Camera-type eye (tissue), 1 donor: ENCODE measurements around the gene PSMC3. TPM values are rescaled to one million over a fixed set of nuclear protein-coding genes. Genes with fewer than 3 reads are reported as not detected.

Experiments used
- total RNA-seq: library from RNA; depleted of rRNA; stranded (reverse); fragments of >200 nt; gene quantifications from one replicate; pipeline ENCODE4 v1.2.3, GENCODE V29; 2014

Gene PSMC3
- total RNA-seq, result 116 TPM

DNA sequence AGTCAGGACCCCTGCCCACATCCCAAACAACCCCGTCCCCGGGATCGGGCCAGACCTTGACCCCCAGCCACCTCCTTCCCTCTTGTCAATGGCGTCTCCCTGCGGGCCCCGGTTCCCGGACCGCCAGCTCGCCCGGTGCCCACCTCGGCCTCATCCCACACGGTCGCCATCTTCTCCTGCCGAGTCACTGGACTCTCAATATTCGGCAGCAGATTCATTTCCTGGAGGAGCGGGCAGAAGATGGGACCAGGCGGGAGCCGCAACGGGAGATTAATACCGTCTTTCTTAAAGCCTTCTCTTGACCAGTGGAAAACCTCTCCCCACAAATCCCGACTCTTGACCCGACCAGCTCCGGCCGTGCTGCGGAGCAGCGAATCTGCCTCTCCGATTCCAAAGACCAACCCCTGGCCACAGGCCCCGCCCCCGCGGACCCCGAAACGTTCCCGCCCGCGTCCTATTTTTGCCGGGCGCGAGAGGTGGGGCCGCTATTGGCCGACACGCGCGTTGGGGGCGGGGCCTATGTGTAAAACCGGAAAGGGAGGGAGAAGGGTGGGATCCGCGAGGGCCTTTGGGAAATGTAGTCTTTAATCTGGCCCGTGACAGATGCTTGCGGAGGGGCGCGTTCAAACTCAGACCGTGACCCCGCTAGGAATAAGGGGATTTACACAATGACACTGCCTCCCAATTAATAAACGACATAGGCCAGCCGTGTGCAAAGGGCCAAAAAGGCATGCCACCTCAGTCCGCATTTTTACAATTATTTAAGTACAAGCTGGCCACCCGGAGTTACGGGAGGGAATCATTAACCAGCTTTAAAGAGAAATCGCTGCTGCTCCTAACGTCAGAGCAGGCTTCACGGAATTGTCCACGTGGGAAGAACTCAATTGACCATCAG, at the start of gene PSMC3:
TSS of gene PSMC3 (minus strand) at position 378 of the 895 bp plus-strand sequence. CDS start at position 218, 160 bp downstream.

DNA sequence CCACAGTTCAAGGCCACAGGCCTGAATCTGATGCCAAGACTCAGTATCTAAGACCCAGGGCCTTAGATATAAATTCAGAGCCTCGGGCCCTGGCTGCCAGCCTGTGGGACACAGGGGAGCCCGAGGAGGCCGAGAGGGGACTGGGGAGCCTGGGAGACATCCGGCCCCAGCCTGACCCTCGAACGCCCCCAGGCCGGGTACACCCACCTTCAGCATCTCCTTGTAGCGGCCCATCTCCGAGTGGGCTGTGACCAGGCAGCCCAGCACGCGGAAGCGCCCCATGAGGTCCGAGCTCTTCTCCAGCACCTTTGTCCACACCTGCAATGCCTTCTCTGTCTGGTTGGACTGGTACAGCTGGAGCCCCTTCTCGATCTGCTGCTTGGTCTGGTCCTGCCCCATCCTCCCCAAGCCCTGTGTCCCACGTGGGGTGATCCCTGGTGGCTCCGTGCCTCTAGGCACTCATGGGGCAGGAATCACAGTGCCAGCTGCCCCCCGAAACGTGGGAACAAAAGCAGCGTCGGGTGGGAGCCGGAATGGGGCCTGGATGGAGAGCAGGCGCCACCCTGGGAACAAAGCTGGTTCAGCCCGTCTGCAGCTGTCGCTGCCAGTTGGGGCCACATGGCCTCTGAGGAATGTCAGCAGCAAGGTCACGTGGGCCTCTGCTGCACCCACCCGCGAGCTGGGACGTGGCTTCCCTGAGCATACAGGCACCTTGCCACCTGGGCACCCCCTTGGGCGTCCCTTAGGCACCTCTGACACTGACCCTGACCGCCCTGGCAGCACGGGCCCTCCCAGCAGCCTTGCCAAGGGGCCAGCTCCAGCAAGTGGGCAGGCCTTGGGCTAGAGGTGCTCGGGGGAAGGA, 22.6 kb upstream of the PSMC3 start, which contains the start of gene RAPSN:
TSS of gene RAPSN (minus strand) at position 571 of the 862 bp plus-strand sequence. CDS start at position 399, 172 bp downstream.

GRCh38 chr11:47407746-47408590, 18.3 kb downstream of the PSMC3 start, which contains the start of gene SLC39A13:
TSS of gene SLC39A13 (plus strand) at chr11:47408590. CDS start at chr11:47410095, 1,505 bp downstream.

GRCh38 chr11:47378010-47378835, 48.0 kb downstream of the PSMC3 start, which contains the start of gene SPI1:
TSS of gene SPI1 (minus strand) at chr11:47378547. CDS start at chr11:47378353, 194 bp downstream.

Other genes with a start within 250 kb of the PSMC3 start
- 230 TPM for gene ARFGAP2, start 249.6 kb downstream of the PSMC3 start, total RNA-seq
- gene PACSIN3, start 240.0 kb downstream of the PSMC3 start, total RNA-seq, result 35.2 TPM
- gene DDB2, start 211.5 kb downstream of the PSMC3 start, total RNA-seq, result 13.5 TPM
- gene ACP2, start 177.6 kb downstream of the PSMC3 start, total RNA-seq, result 50.7 TPM
- gene NR1H3, start 168.4 kb downstream of the PSMC3 start, total RNA-seq, result 13.7 TPM
- 115 TPM for gene MADD, start 156.3 kb downstream of the PSMC3 start, total RNA-seq
- 0.11 TPM for gene MYBPC3, start 73.7 kb downstream of the PSMC3 start, total RNA-seq
- 5.4 TPM for gene SPI1, start 47.9 kb downstream of the PSMC3 start, total RNA-seq
- 52.1 TPM for gene SLC39A13, start 17.8 kb downstream of the PSMC3 start, total RNA-seq
- gene RAPSN, start 22.7 kb upstream of the PSMC3 start, total RNA-seq, result 8.1 TPM
- gene CELF1, start 126.7 kb upstream of the PSMC3 start, total RNA-seq, result 227 TPM
- gene PTPMT1, start 139.2 kb upstream of the PSMC3 start, total RNA-seq, result 87.0 TPM
- 31.8 TPM for gene KBTBD4, start 152.5 kb upstream of the PSMC3 start, total RNA-seq
- 62.6 TPM for gene NDUFS3, start 152.6 kb upstream of the PSMC3 start, total RNA-seq
- 1.2 TPM for gene FAM180B, start 160.2 kb upstream of the PSMC3 start, total RNA-seq
- 18.5 TPM for gene C1QTNF4, start 168.0 kb upstream of the PSMC3 start, total RNA-seq
- 48.7 TPM for gene MTCH2, start 216.1 kb upstream of the PSMC3 start, total RNA-seq